K562 (cell line): ENCODE data around the gene HOXB3.

Experiments used
- CEBPB ChIP-seq: fragments of 450-650 bp; IDR thresholded peaks from 2 replicates; pipeline ENCODE4 v1.6.1; 2016; ENCODE audit warnings: missing genetic modification characterization, missing compliant biosample characterization
- HCFC1 ChIP-seq: IDR thresholded peaks from 2 replicates; pipeline ENCODE4 v1.6.1; 2012; ENCODE audit warnings: low read depth, low read length, improper control_type of control experiment
- ILK ChIP-seq: fragments of 450-650 bp; IDR thresholded peaks from 2 replicates; pipeline ENCODE4 v1.6.1; 2016; ENCODE audit warnings: missing genetic modification characterization, low read depth, mild to moderate bottlenecking, missing compliant biosample characterization, moderate library complexity, borderline replicate concordance
- RFX5 ChIP-seq: IDR thresholded peaks from 2 replicates; pipeline ENCODE4 v1.6.1; 2011; ENCODE audit warnings: low read depth, mild to moderate bottlenecking, improper control_type of control experiment, low read length

DNA sequence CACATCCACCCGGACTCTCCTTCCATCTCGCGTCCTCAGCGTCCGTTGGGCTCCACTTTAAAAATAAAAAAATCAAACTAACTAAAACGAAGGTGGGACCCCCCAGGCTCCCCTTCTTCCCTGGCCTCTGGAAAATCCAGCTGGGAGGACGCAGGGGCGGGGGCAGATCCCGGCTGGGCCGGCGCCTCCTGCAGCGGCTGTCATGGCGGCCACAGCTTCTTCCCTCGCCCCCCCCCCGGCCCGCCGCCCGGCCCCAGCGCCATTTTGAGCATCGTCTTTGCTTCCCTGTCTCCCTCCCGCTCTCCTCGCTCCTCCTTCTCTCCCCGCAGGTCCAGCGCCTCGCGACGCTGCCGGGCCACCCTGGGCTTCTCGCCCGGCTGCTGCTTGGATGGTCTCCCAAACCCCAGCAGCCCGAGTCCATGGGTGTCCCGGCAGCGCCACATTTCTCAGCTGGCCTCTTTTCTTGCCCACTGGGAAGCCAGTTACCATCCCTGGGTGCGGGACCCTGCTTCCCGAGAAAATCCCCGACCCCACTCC, 48.4 kb downstream of the HOXB3 start:
- TF ChIP-seq CEBPB (tag) (no peak), ILK (tag) (no peak), RFX5 (no peak), HCFC1 (no peak)
